GM21619 (cell line): ENCODE measurements around the gene MYLK.

ENCODE experiments used
- ATAC-seq: cut with Tn5 transposase; IDR thresholded peaks from one replicate; pipeline ENCODE4 v1.9.1; 2021; ENCODE audit not compliant: unreplicated experiment

Gene MYLK

DNA sequence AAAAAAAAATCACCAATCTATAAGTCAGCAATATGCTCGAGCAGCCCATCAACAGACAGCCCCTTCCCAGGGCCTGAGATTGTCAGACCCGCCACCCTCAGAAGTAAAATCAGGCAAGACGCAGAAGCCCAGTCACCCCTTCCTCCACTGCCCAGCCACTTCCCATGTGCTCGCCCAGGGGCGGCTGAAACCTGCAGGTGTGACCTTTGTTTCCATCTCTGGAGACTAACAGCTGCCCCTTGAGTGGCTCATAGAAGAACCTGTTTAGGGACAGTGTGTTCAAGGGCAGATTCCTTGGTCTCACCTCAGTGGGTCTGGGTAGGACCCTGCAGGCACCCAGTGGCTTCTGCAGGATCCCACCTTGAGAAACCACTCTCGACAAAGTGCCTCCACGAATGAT is 105.6 kb downstream of the MYLK start:
- ATAC-seq, result no peak

DNA sequence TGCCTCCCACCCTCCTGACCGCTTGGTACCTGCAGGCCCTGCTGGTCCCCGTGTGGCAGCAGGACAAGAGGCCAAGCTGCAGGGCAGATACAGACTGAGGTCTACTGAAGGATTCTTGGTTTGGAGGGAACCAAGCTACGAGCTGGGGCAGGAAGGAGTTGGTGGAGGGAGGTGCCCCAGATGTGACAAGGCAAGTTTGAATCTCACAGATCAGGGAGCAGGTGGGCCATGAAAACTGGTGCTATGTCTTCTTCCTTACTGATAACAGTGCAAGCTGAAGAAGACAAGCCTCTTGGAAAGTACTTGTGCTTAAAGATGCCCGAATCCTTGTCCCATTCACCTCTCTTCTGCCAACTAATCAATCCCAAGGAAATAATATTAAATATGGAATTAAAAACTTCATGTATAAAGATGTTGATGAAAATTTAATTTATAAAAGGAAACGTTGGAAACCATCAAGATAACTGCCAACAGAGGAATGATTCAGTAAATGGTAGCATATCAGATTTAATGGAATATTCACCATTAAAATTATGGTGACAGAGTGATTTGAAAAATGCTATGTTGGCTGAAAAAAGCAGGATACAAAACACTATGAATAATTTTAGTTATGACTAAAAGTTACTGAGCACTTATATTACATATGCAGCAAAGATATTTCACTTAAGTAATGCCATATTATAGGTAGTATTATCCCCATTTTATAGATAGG is 107.9 kb downstream of the MYLK start:
- ATAC-seq, result no peak

- ATAC-seq, result no peak
Measured at GRCh38 chr3:123774474-123774873, 109.7 kb downstream of the MYLK start.

DNA sequence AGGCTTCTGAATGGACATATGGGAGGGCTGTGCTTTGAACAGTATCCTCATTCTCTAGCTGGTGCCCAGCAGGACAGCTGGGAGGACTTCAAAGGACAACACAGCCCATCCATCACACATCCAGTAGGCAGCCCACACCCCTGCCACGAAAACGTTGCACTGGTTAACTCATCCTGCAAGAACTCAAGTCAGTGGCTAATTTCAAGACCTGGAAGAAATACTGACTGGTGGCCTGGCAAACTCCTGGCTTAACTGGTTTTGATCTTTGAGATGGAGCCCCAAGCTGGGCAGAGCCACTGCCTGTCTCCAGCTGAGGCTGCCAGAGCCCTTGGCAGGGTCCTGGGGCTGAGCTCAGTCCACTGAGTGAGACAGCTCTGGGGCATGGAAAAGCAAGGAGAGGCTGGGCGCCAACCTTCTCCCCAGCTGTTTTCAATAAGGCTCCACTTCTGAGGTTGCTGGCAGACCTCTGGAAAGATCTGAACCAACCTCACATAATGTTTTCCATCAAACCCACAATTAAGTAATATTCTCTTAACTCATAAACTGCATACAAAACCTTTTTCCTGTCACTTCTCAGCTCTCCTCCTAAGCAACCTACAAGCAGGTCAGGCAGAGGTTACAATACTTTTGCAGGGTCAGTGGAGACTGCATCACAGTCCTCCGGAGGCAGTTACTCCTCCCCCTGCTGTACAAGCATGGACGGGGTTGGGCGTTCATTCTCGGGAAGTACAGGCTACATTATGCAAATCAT is 110.3 kb downstream of the MYLK start:
- no peak for ATAC-seq

DNA sequence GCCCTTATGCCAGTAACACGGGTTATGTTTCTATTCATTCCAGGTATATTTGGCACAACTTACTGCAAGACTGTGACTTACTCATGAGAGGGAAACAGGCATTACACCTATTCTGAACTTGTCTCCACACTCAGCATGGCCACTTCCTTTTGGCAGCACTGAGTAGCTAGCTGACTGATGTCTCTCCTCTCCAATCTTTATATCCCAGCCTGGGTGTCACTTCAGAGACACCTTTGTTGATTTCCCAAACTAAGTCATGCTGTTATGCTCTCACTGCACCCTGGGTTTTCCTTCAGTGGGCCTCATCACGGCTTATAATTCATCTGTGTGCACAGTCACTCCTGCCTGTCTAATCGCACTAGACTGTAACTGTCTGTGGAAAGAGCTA is 114.8 kb downstream of the MYLK start:
- no peak for ATAC-seq

- no peak for ATAC-seq
Measured at GRCh38 chr3:123768480-123769355, 115.4 kb downstream of the MYLK start.

- no peak for ATAC-seq
Measured at GRCh38 chr3:123767564-123768292, 116.4 kb downstream of the MYLK start.

DNA sequence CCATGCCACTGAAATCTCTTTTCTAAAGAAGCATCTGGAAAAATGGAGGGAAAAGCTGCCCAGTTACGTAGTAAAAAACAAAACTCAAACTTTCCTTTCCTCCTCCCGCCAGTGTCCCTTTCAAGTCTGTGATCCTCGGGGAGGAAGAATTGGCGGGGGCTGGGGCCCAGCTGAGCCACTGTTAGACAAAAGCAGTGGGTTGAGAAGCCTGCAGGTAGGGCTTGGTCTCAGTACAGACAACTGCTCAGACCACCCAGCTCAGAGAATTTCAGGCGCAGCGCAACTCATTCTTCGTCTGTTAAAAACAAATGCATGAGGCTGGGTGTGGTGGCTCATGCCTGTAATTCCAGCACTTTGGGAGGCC is 117.1 kb downstream of the MYLK start:
- no peak for ATAC-seq

GRCh38 chr3:123766193-123767008 is 117.7 kb downstream of the MYLK start:
- ATAC-seq, result no peak

- no peak for ATAC-seq
Measured at GRCh38 chr3:123765475-123766128, 118.5 kb downstream of the MYLK start.

DNA sequence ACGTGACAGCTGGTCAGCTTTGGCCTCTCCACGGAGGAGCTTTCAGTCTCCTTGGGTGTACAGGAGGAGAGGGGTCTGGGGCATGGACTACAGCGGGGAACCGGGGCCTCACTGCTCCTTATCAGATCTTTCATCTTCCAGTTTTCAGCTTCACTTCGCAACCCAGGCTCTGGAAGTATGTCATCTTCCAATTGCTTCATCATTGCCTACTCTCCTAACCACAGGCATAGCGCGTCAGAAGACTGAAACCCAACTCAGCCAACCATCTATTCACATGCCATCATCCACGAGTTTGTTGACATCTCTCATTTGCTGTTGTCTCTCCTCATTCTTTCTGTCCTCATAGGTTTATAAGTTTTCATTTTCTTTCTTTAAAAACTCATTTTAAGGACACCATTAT is 119.5 kb downstream of the MYLK start:
- ATAC-seq, result no peak

GRCh38 chr3:123762805-123763204 is 121.3 kb downstream of the MYLK start:
- ATAC-seq, result no peak

DNA sequence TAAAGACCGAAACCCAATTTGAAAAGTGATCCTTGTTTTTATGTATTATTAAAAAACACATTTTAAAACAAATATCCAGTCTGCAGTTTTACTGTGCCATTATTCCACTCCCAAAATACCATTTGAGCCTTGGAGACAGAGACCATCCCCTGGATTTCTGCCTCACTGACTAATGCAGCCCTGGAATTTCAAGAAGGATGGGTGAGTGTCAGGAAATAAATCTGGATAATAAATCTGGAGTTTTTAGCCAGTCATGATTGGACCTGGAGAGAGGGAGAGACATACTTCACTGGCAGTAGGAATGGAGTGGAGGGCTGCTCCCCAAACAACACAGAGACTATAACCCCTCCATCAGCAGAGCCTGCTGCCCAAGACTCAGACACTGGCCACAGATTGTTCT is 123.3 kb downstream of the MYLK start:
- ATAC-seq, result no peak

GRCh38 chr3:123759871-123760270 is 124.3 kb downstream of the MYLK start:
- no peak for ATAC-seq

GRCh38 chr3:123759311-123759710 is 124.8 kb downstream of the MYLK start:
- no peak for ATAC-seq

- ATAC-seq, result no peak
Measured at GRCh38 chr3:123758081-123758564, 126.0 kb downstream of the MYLK start.

DNA sequence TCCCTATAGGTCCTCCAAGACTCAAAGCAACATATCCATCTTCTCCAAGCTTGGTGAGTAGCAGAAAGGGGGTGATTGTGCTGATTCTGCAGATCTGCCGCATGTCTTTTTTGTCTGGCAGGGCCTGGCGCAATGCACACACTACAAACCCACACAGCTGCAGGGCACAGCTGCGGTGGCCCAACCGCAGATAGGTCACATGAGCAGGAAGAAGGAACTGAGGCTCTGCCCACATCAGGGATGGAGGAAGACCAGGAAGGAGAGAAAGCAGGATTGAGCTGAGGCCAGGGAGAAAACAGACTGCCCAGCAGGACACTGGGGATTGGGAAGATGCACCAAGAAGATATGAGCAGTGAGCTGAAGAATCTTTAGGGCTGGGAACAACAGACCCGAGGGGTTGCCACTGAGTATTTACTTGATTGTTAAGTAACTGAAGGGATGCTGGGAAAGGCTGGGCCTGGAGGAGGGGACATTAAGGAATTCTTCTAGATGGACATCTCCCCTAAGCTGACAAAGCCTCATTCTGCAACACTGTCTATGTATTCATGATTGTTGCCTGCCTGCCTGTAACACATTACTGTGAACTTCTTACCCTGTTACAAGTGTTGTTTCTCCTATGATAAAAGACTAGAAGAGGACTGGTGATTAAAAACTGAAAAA is 126.7 kb downstream of the MYLK start:
- no peak for ATAC-seq

- ATAC-seq, result no peak
Measured at GRCh38 chr3:123755501-123755900, 128.6 kb downstream of the MYLK start.

- no peak for ATAC-seq
Measured at GRCh38 chr3:123755085-123755484, 129.0 kb downstream of the MYLK start.
